ENCODE results near the gene RNF207.

The RNF207 gene

GRCh38 chr1:6177681-6178380 is 28.1 kb upstream of the RNF207 start:
- H3K4me3 ChIP-seq (ENCODE audit: insufficient read depth, low read length, poor library complexity, severe bottlenecking) = no peak overlapping the region

DNA sequence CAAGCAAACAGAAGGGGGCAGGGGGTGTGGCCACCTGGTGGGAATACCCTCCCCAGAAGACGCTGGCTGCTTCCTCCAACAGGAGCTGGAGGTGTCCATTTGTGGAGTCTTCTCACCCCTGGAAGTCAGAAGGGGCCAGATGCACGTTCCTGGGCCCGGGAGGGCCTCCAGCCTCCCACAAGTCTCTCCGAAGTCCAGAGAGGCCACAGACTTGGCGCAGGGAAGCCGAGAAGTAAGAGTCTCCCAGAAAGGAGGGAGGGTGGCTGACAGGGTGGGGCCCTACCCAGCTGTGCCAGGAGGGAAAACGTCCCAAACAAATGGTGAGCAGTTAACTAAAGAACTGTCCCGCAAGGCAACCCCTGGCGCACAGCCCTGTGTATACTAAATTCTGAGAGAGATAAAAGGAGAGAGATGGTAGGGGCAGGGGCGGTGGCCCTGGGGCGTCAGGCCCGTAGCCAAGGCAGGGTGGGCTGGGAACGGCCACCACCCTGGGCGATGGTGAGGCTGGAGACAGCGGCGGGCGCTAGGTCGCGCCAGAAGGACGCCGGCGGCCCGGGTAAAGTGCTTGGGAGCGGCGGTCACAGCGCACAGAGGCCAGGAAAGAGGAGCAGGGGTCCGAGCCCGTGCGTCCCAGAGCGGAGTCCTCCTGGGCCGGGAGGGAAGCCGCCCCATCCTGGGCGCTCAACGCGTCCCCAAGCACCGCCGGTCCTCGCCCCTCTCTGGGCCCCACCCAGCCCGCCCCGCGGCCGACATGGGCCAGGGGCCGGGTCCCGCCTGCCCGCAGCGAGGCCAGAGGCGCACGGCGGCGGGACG is 27.0 kb upstream of the RNF207 start:
- Histone ChIP-seq H2AFZ (ENCODE audit: low read depth, low read length, severe bottlenecking) (no peak overlapping the region), H3F3A (ENCODE audit: insufficient read depth) (peaks cover under 1% of the 10 kb centered on the region; the same call in 1 of the 2 replicates), H3K79me2 (ENCODE audit: insufficient read depth, low read length) (no peaks in the 10 kb centered on the region), H4K20me1 (ENCODE audit: low read depth, low read length) (no peaks in the 10 kb centered on the region), H3K4me2 (ENCODE audit: low read depth, low read length, poor library complexity, severe bottlenecking) (no peak overlapping the region), H3K9me2 (replicated peaks; ENCODE audit: insufficient read depth, low read length) (no peaks in the 10 kb centered on the region), H3K9me3 (ENCODE audit: insufficient read depth, low read length) (no peaks in the 10 kb centered on the region), H3K27ac (ENCODE audit: low read depth, low read length) (no peak overlapping the region), H3K36me3 (ENCODE audit: low read length) (no peaks in the 10 kb centered on the region), H3K4me3 (ENCODE audit: insufficient read depth, low read length, poor library complexity, severe bottlenecking) (no peak overlapping the region), H3K27me3 (ENCODE audit: low read length) (no peaks in the 10 kb centered on the region), H3K9ac (ENCODE audit: low read length) (no peak overlapping the region)
- TF ChIP-seq, protein P1, sequence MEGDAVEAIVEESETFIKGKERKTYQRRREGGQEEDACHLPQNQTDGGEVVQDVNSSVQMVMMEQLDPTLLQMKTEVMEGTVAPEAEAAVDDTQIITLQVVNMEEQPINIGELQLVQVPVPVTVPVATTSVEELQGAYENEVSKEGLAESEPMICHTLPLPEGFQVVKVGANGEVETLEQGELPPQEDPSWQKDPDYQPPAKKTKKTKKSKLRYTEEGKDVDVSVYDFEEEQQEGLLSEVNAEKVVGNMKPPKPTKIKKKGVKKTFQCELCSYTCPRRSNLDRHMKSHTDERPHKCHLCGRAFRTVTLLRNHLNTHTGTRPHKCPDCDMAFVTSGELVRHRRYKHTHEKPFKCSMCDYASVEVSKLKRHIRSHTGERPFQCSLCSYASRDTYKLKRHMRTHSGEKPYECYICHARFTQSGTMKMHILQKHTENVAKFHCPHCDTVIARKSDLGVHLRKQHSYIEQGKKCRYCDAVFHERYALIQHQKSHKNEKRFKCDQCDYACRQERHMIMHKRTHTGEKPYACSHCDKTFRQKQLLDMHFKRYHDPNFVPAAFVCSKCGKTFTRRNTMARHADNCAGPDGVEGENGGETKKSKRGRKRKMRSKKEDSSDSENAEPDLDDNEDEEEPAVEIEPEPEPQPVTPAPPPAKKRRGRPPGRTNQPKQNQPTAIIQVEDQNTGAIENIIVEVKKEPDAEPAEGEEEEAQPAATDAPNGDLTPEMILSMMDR (IDR thresholded peaks at IDR 0.05; ENCODE audit: insufficient read depth, low read length, poor library complexity, severe bottlenecking) = no peak
- TF ChIP-seq EZH2phosphoT487 (conservative IDR thresholded peaks at IDR 0.05; ENCODE audit: low read length) = no peak

More at GRCh38 chr1:6177681-6178380, 28.1 kb upstream of the RNF207 start:
- no peaks in the 10 kb centered on the region for H4K20me1 ChIP-seq (ENCODE audit: low read depth, low read length)
- H3K9ac ChIP-seq (ENCODE audit: low read length) = no peak overlapping the region
- H3F3A ChIP-seq (ENCODE audit: insufficient read depth) = no peaks in the 10 kb centered on the region
- no peaks in the 10 kb centered on the region for H3K27me3 ChIP-seq (ENCODE audit: low read length)
- H3K36me3 ChIP-seq (ENCODE audit: low read length) = no peaks in the 10 kb centered on the region
- H2AFZ ChIP-seq (ENCODE audit: low read depth, low read length, severe bottlenecking) = no peak overlapping the region
- H3K27ac ChIP-seq (ENCODE audit: low read depth, low read length) = no peak overlapping the region
- H3K79me2 ChIP-seq (ENCODE audit: insufficient read depth, low read length) = no peaks in the 10 kb centered on the region
- H3K9me3 ChIP-seq (ENCODE audit: insufficient read depth, low read length) = no peaks in the 10 kb centered on the region
- no peaks in the 10 kb centered on the region for H3K9me2 ChIP-seq (replicated peaks; ENCODE audit: insufficient read depth, low read length)
- no peak overlapping the region for H3K4me2 ChIP-seq (ENCODE audit: low read depth, low read length, poor library complexity, severe bottlenecking)
- TF ChIP-seq, protein P1 (IDR thresholded peaks at IDR 0.05; ENCODE audit: insufficient read depth, low read length, poor library complexity, severe bottlenecking) = no peak
- TF ChIP-seq EZH2phosphoT487 (conservative IDR thresholded peaks at IDR 0.05; ENCODE audit: low read length) = no peak

GRCh38 chr1:6179564-6180175 is 26.2 kb upstream of the RNF207 start:
- H3K27ac ChIP-seq (ENCODE audit: low read depth, low read length) = no peak overlapping the region
- H3K4me2 ChIP-seq (ENCODE audit: low read depth, low read length, poor library complexity, severe bottlenecking) = no peak overlapping the region
- TF ChIP-seq, protein P1 (IDR thresholded peaks at IDR 0.05; ENCODE audit: insufficient read depth, low read length, poor library complexity, severe bottlenecking) = no peak
- TF ChIP-seq EZH2phosphoT487 (conservative IDR thresholded peaks at IDR 0.05; ENCODE audit: low read length) = no peak
- H3K36me3 ChIP-seq (ENCODE audit: low read length) = no peaks in the 10 kb centered on the region
- H3K27me3 ChIP-seq (ENCODE audit: low read length) = no peaks in the 10 kb centered on the region
- no peaks in the 10 kb centered on the region for H4K20me1 ChIP-seq (ENCODE audit: low read depth, low read length)
- no peak overlapping the region for H3K9ac ChIP-seq (ENCODE audit: low read length)
- no peaks in the 10 kb centered on the region for H3K9me2 ChIP-seq (replicated peaks; ENCODE audit: insufficient read depth, low read length)
- H3K4me3 ChIP-seq (ENCODE audit: insufficient read depth, low read length, poor library complexity, severe bottlenecking) = no peak overlapping the region
- no peak overlapping the region for H2AFZ ChIP-seq (ENCODE audit: low read depth, low read length, severe bottlenecking)
- H3K9me3 ChIP-seq (ENCODE audit: insufficient read depth, low read length) = no peaks in the 10 kb centered on the region
- no peaks in the 10 kb centered on the region for H3K79me2 ChIP-seq (ENCODE audit: insufficient read depth, low read length)
- H3F3A ChIP-seq (ENCODE audit: insufficient read depth) = peaks cover 3% of the 10 kb centered on the region; the same call in 1 of the 2 replicates

Data from SU-DHL-6 (cell line).